HG03558 (cell line): Measurements from ENCODE around the gene TM7SF3.

Experiments
- ATAC-seq: cut with Tn5 transposase; IDR thresholded peaks from one replicate; pipeline ENCODE4 v1.9.1; 2021; ENCODE audit warnings: moderate number of reproducible peaks; ENCODE audit not compliant: unreplicated experiment; ENCODE audit errors: extremely low read depth

TM7SF3 gene

GRCh38 chr12:26937863-26938700 is 76.1 kb downstream of the TM7SF3 start, which contains the start of the genes FGFR1OP2 and INTS13:
TSS of gene FGFR1OP2 (plus strand) at chr12:26938470. CDS start at chr12:26954159, 15,689 bp downstream.
TSS of gene INTS13 (minus strand) at chr12:26937981. CDS start at chr12:26936803, 1,178 bp downstream.
- peak; percentile 66 for ATAC-seq

DNA sequence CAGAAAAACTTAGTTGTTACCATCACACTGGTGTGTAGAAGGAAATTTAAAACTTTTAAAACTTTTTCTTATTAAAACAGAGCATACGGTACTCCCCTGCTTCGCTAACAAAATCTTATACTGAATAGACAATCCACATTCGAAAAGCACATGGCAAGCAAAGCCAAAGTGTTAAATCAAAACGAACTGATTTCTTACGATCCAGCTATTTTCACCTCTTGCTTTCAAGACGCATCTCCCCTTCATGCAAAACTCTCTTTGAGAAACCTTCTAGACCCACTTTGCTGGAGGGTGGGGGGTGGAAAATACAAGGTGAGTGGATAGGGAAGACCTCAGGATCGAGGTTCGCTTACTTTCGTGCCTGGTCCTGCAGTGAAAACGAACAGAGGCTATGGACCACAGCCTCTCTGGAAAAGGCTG is 76.7 kb downstream of the TM7SF3 start:
- ATAC-seq, result no peak

- no peak for ATAC-seq
Measured at GRCh38 chr12:26936559-26937442, 77.4 kb downstream of the TM7SF3 start.

GRCh38 chr12:26935636-26936378 is 78.4 kb downstream of the TM7SF3 start:
- ATAC-seq, result no peak

DNA sequence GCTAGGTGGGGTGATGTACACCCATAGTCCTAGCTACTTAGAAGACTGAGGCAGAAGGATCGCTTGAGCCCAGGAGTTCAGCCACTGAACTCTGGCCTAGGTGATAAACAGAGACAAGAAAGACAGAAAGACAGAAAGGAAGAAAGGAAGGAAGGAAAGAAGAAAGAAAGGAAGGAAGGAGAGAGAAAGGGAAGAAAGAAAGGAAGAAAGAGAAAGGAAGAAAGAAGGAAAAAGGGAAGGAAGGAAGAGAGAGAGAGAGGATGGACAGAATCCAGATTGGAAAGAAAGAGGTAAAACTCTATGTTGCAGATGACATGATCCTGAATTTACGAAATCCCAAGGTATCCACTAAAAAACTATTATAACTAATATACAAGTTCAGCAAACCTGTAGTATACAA is 84.6 kb downstream of the TM7SF3 start:
- no peak for ATAC-seq

- no peak for ATAC-seq
Measured at GRCh38 chr12:26928661-26929060, 85.5 kb downstream of the TM7SF3 start.
